GM23248 (cell line): ENCODE measurements around the gene C14orf119. TPM values are rescaled to one million over a fixed set of nuclear protein-coding genes. Genes with fewer than 3 reads are reported as not detected.

ENCODE experiments used
- DNase-seq: peaks from one replicate; pipeline ENCODE4 v3.0.0-alpha.2; 2015
- H2AFZ ChIP-seq: fragments of 200-600 bp; sonication (generic); 2 replicates; pipeline ENCODE4 v1.6.1; 2016; ENCODE audit warnings: antibody characterized with exemption
- H3F3A ChIP-seq: fragments of 200-600 bp; sonication (generic); 2 replicates; pipeline ENCODE4 v1.6.1; 2016; ENCODE audit warnings: mild to moderate bottlenecking, antibody characterized with exemption, mixed run types; ENCODE audit not compliant: insufficient read depth
- H3K27ac ChIP-seq: fragments of 200-600 bp; sonication (generic); 2 replicates; pipeline ENCODE4 v1.5.1; 2016; ENCODE audit warnings: mild to moderate bottlenecking
- H3K27me3 ChIP-seq: fragments of 200-600 bp; sonication (generic); replicated peaks from 2 replicates; pipeline ENCODE4 v1.6.1; 2016; ENCODE audit warnings: mild to moderate bottlenecking; ENCODE audit not compliant: insufficient read depth
- H3K36me3 ChIP-seq: fragments of 200-600 bp; sonication (generic); 2 replicates; pipeline ENCODE4 v1.6.1; 2016; ENCODE audit warnings: low read depth, mild to moderate bottlenecking
- H3K4me1 ChIP-seq: fragments of 200-600 bp; sonication (generic); 2 replicates; pipeline ENCODE4 v1.6.1; 2016; ENCODE audit warnings: mild to moderate bottlenecking; ENCODE audit not compliant: insufficient read depth
- H3K4me2 ChIP-seq: fragments of 200-600 bp; sonication (generic); one replicate; pipeline ENCODE4 v1.6.1; 2016; ENCODE audit warnings: mild to moderate bottlenecking; ENCODE audit not compliant: unreplicated experiment
- H3K4me3 ChIP-seq: fragments of 200-600 bp; sonication (generic); 2 replicates; pipeline ENCODE4 v1.5.1; 2016; ENCODE audit warnings: mild to moderate bottlenecking
- H3K79me2 ChIP-seq: fragments of 200-600 bp; sonication (generic); 2 replicates; pipeline ENCODE4 v1.6.1; 2016; ENCODE audit warnings: mild to moderate bottlenecking; ENCODE audit not compliant: insufficient read depth
- H3K9ac ChIP-seq: fragments of 200-600 bp; sonication (generic); 2 replicates; pipeline ENCODE4 v1.6.1; 2016; ENCODE audit warnings: mild to moderate bottlenecking
- H3K9me2 ChIP-seq: fragments of 200-600 bp; sonication (generic); 2 replicates; pipeline ENCODE4 v1.6.1; 2016; ENCODE audit warnings: mixed run types, mild to moderate bottlenecking, moderate library complexity; ENCODE audit not compliant: insufficient read depth
- H3K9me3 ChIP-seq: fragments of 200-600 bp; sonication (generic); one replicate; pipeline ENCODE4 v1.6.1; 2017; ENCODE audit warnings: low read depth
- H4K20me1 ChIP-seq: fragments of 200-600 bp; sonication (generic); 2 replicates; pipeline ENCODE4 v1.6.0; 2016; ENCODE audit not compliant: insufficient read depth
- EZH2 ChIP-seq: fragments of 200-600 bp; sonication (generic); IDR thresholded peaks from 2 replicates; pipeline ENCODE4 v1.6.1; 2018; ENCODE audit warnings: antibody characterized with exemption, mild to moderate bottlenecking; ENCODE audit not compliant: insufficient read depth, poor library complexity, severe bottlenecking
- EZH2phosphoT487 ChIP-seq: fragments of 200-600 bp; sonication (generic); IDR thresholded peaks from 2 replicates; pipeline ENCODE4 v1.6.1; 2018; ENCODE audit warnings: antibody characterized with exemption, moderate library complexity, mild to moderate bottlenecking, low read depth; ENCODE audit not compliant: insufficient read depth
- WGBS, 2 experiments: methylation state at CpG; one replicate each; pipeline ENCODE4 v1.1.6; 2015 to 2017; ENCODE audit warnings: low lambda C conversion rate in 2 of 2, low coverage in 1 of 2; ENCODE audit errors: missing lambda C conversion rate in 2 of 2; 5-methylcytosine and 5-hydroxymethylcytosine counted together
- in situ Hi-C: fragments of 300-500 bp; cut with MboI; formaldehyde crosslinking; loops from 2 replicates; pipeline ENCODE4 v1.15.0; 2020
- polyA plus RNA-seq: library from polyadenylated mRNA; unstranded; fragments of >200 nt; fragmentation: Nextera tagmentation; extraction: Ambion mirVana; gene quantifications from 2 replicates; pipeline ENCODE4 v1.2.1, GENCODE V29; 2016
- total RNA-seq: library from RNA; depleted of rRNA; stranded (reverse); fragments of >200 nt; shearing (Covaris generic); gene quantifications from 2 replicates; pipeline ENCODE4 v1.2.3, GENCODE V29; 2014

C14orf119 gene
- total and polyA plus RNA-seq, 2 experiments from 2014 or later, result 48.7 to 166 TPM

- Histone ChIP-seq H3K27me3 (no peaks in the 10 kb centered on the region), H3K9me2 (no peaks in the 10 kb centered on the region), H3K9ac (no peak overlapping the region), H3K36me3 (no peaks in the 10 kb centered on the region), H3K4me1 (peaks cover 10% of the 10 kb centered on the region), H3K4me2 (no peak overlapping the region), H3K79me2 (no peaks in the 10 kb centered on the region), H3K27ac (no peak overlapping the region), H2AFZ (no peak overlapping the region), H3K4me3 (no peak overlapping the region), H4K20me1 (no peaks in the 10 kb centered on the region), H3F3A (no peaks in the 10 kb centered on the region; the same call in 1 of the 2 replicates), H3K9me3 (no peaks in the 10 kb centered on the region)
- DNase-seq, result no peak
- TF ChIP-seq EZH2phosphoT487, result no peak
- no peak for TF ChIP-seq EZH2
- whole genome bisulfite sequencing, 2 experiments, result 95 to 98% methylated on average over 10 of the region's 10 CpGs
- in situ Hi-C loops, result loop anchor here (5.0 kb wide), 1 partner anchor 61 kb away; no protein-coding TSS in a partner anchor
Observed at GRCh38 chr14:23053426-23053825, 41.9 kb upstream of the C14orf119 start.

DNA sequence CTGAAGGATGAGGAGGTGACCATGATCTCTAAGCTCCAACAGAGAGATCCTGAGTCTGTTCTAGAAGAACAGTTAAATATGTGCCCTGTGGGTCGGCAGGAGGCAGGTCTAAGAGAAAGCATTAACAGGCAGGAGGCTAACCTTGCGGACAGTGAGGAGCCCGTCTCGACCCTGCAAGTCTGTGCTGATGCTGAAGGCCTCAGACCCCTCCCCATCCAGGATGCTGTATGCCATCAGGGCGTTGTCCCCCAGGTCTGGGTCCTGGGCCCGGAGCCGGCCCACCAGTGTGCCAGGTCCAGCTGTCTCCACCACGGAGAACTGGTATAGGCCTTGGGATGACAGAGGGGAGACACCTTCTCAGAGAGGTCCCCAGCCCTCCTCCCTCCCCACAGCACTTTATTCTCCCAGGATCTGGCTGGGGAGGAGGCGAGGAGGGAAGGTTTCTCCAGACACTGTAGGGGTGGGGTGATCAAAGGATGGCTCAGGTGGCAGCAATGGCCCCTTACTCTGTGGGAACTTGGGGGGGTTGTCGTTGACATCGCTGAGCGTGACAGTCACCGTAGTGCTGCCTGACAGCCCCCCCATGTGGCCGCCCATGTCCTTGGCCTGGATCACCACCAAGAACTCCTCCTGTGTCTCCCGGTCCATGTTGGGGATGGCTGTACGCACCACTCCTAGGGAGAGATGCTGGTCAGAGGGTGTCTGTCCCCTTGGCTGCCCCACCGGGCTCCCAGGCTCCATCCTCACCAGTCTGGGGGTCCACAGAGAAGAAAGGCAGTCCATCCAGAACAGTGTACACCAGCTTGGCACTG, 41.1 kb upstream of the C14orf119 start:
- DNase-seq, result no peak
- Histone ChIP-seq H4K20me1 (no peaks in the 10 kb centered on the region), H3K9me3 (no peaks in the 10 kb centered on the region), H3K4me3 (no peak overlapping the region), H3K9ac (no peak overlapping the region), H3F3A (peaks cover 4% of the 10 kb centered on the region), H3K27me3 (no peaks in the 10 kb centered on the region), H3K27ac (no peak overlapping the region), H3K4me1 (peaks cover 10% of the 10 kb centered on the region), H3K79me2 (no peaks in the 10 kb centered on the region), H3K36me3 (no peaks in the 10 kb centered on the region), H3K4me2 (no peak overlapping the region), H2AFZ (no peak overlapping the region), H3K9me2 (no peaks in the 10 kb centered on the region)
- in situ Hi-C loops, result loop anchor here (5.0 kb wide), 1 partner anchor 62 kb away; no protein-coding TSS in a partner anchor
- WGBS, 2 experiments, result 91 to 94% methylated on average over 17 of the region's 17 CpGs
- no peak for TF ChIP-seq EZH2
- TF ChIP-seq EZH2phosphoT487, result no peak

GRCh38 chr14:23055147-23055550, 40.2 kb upstream of the C14orf119 start:
- Histone ChIP-seq H3K9ac (no peak overlapping the region), H3K4me1 (peaks cover 10% of the 10 kb centered on the region), H3K36me3 (peaks cover 4% of the 10 kb centered on the region; the same call in 1 of the 2 replicates), H3K9me3 (no peaks in the 10 kb centered on the region), H3K79me2 (0 out of 2 replicates have a peak, but pooled peaks cover 2% of the 10 kb centered on the region), H3K9me2 (no peaks in the 10 kb centered on the region), H3F3A (peaks cover 12% of the 10 kb centered on the region), H3K27ac (no peak overlapping the region), H3K27me3 (no peaks in the 10 kb centered on the region), H3K4me3 (no peak overlapping the region), H3K4me2 (no peak overlapping the region), H2AFZ (no peak overlapping the region), H4K20me1 (no peaks in the 10 kb centered on the region)
- in situ Hi-C loops, result no loop called here
- 93% methylated on average over 12 of the region's 12 CpGs for WGBS, 2 experiments
- TF ChIP-seq EZH2phosphoT487, result no peak
- no peak for TF ChIP-seq EZH2
- no peak for DNase-seq

- Histone ChIP-seq H4K20me1 (no peaks in the 10 kb centered on the region), H2AFZ (no peak overlapping the region), H3K9ac (no peak overlapping the region), H3K36me3 (peaks cover 10% of the 10 kb centered on the region; the same call in 1 of the 2 replicates), H3K9me3 (no peaks in the 10 kb centered on the region), H3K4me3 (no peak overlapping the region), H3K4me1 (peaks cover 10% of the 10 kb centered on the region), H3K27me3 (no peaks in the 10 kb centered on the region), H3K27ac (no peak overlapping the region), H3F3A (peaks cover 17% of the 10 kb centered on the region), H3K79me2 (peaks cover 8% of the 10 kb centered on the region; the same call in 1 of the 2 replicates), H3K4me2 (no peak overlapping the region), H3K9me2 (no peaks in the 10 kb centered on the region)
- peak; percentile 53 for DNase-seq
- in situ Hi-C loops, result no loop called here
- WGBS, 2 experiments, result 58 to 64% methylated on average over 6 of the region's 6 CpGs
- TF ChIP-seq EZH2 (no peak), EZH2phosphoT487 (no peak)
Observed at GRCh38 chr14:23055621-23056144, 39.6 kb upstream of the C14orf119 start.
